PFSK-1 (cell line): ENCODE measurements around the gene PSMB4.

Source experiments
- POLR2AphosphoS5 ChIP-seq: IDR thresholded peaks from 2 replicates; pipeline ENCODE4 v1.6.1; 2012; ENCODE audit warnings: low read depth, mild to moderate bottlenecking, control low read depth, low read length, moderate library complexity
- REST ChIP-seq, 2 experiments: IDR thresholded peaks; 2 replicates each; pipeline versions ENCODE4 v1.6.1 to v1.8.0; 2011 to 2012; ENCODE audit warnings: low read depth in 2 of 2, low read length in 2 of 2, control low read depth in 1 of 2, inconsistent platforms in 1 of 2, mild to moderate bottlenecking in 1 of 2, moderate library complexity in 1 of 2; ENCODE audit not compliant: insufficient read depth in 1 of 2
- TAF1 ChIP-seq: IDR thresholded peaks from 2 replicates; pipeline ENCODE4 v1.6.1; 2012; ENCODE audit warnings: low read length, control low read depth, borderline replicate concordance; ENCODE audit not compliant: insufficient read depth

GRCh38 chr1:151364996-151365395 lies 34.4 kb upstream of the PSMB4 start:
- TF ChIP-seq POLR2AphosphoS5 (no peak), REST (IDR thresholded peaks at IDR 0.05; ENCODE audit: insufficient read depth in 1 of 2, low read depth in 2 of 2, low read length in 2 of 2) (no peak), TAF1 (no peak)
